PC-3 (cell line): ENCODE results near the gene TTLL4. TPM values are rescaled to one million over a fixed set of nuclear protein-coding genes. Genes with fewer than 3 reads are reported as not detected.

Source experiments
- ATAC-seq: fragments of 200-7000 bp; cut with Tn5 transposase; 2 replicates; pipeline ENCODE4 v1.9.1; 2020; ENCODE audit warnings: mild to moderate bottlenecking, moderate library complexity
- BruUV-seq: library from RNA; stranded (reverse); fragments of 400-500 nt; replicated peaks from 2 replicates; lab custom pipeline; 2021; lab: Mats Ljungman, UMichigan
- CTCF ChIA-PET: fragments of 300-600 bp; sonication (Branson Sonifier 250); formaldehyde crosslinking; loops from one replicate; lab custom pipeline; 2022; ENCODE audit warnings: antibody characterized with exemption; lab: Charles Lee
- POLR2A ChIA-PET: fragments of 300-600 bp; sonication (Branson Sonifier 250); formaldehyde crosslinking; loops from one replicate; lab custom pipeline; 2022; ENCODE audit warnings: antibody characterized with exemption; ENCODE audit not compliant: unreplicated experiment; lab: Charles Lee
- DNase-seq: peaks from one replicate; pipeline ENCODE4 v3.0.0-alpha.2; 2015
- H2AFZ ChIP-seq: fragments of 300-600 bp; sonication (generic); 2 replicates; pipeline ENCODE4 v1.6.0; 2016; ENCODE audit warnings: antibody characterized with exemption, low read length
- H3F3A ChIP-seq: fragments of 300-600 bp; sonication (generic); one replicate; pipeline ENCODE4 v1.6.0; 2017; ENCODE audit warnings: antibody characterized with exemption, low read length, control low read depth, mild to moderate bottlenecking; ENCODE audit not compliant: unreplicated experiment
- H3K27ac ChIP-seq: fragments of 300-600 bp; sonication (generic); 2 replicates; pipeline ENCODE4 v1.5.1; 2016; ENCODE audit warnings: mild to moderate bottlenecking, low read length
- H3K27me3 ChIP-seq: fragments of 300-600 bp; sonication (generic); 2 replicates; pipeline ENCODE4 v1.6.1; 2016; ENCODE audit warnings: low read length, mixed read lengths
- H3K36me3 ChIP-seq: fragments of 300-600 bp; sonication (generic); 2 replicates; pipeline ENCODE4 v1.6.1; 2016; ENCODE audit warnings: low read depth, mixed run types, low read length, mixed read lengths
- H3K4me1 ChIP-seq: fragments of 300-600 bp; sonication (generic); 2 replicates; pipeline ENCODE4 v1.5.1; 2016; ENCODE audit warnings: low read length; ENCODE audit not compliant: insufficient read depth
- H3K4me2 ChIP-seq: fragments of 300-600 bp; sonication (generic); 2 replicates; pipeline ENCODE4 v1.6.0; 2016; ENCODE audit warnings: low read length
- H3K4me3 ChIP-seq: fragments of 300-600 bp; sonication (generic); 2 replicates; pipeline ENCODE4 v1.5.1; 2016; ENCODE audit warnings: mild to moderate bottlenecking, low read length, mixed read lengths
- H3K79me2 ChIP-seq: fragments of 300-600 bp; sonication (generic); 2 replicates; pipeline ENCODE4 v1.6.1; 2017; ENCODE audit warnings: low read length, mixed read lengths
- H3K9ac ChIP-seq: fragments of 300-600 bp; sonication (generic); 2 replicates; pipeline ENCODE4 v1.6.0; 2016; ENCODE audit warnings: mild to moderate bottlenecking, low read length
- H3K9me2 ChIP-seq: fragments of 300-600 bp; sonication (generic); replicated peaks from 2 replicates; pipeline ENCODE4 v1.6.1; 2016; ENCODE audit warnings: mixed run types, low read length, mixed read lengths
- H3K9me3 ChIP-seq: fragments of 300-600 bp; sonication (generic); 2 replicates; pipeline ENCODE4 v1.6.1; 2016; ENCODE audit warnings: low read length, mixed read lengths
- H4K20me1 ChIP-seq: fragments of 300-600 bp; sonication (generic); 2 replicates; pipeline ENCODE4 v1.6.1; 2016; ENCODE audit warnings: low read length, mixed read lengths
- CTCF ChIP-seq: fragments of 300-600 bp; sonication (generic); conservative IDR thresholded peaks from 2 replicates; pipeline ENCODE4 v1.5.1; 2017; ENCODE audit warnings: antibody characterized with exemption, low read depth, mild to moderate bottlenecking, low read length
- EZH2 ChIP-seq: fragments of 300-600 bp; sonication (generic); IDR thresholded peaks from one replicate; pipeline ENCODE4 v1.6.1; 2017; ENCODE audit warnings: antibody characterized with exemption, mild to moderate bottlenecking, low read length; ENCODE audit not compliant: unreplicated experiment
- EZH2phosphoT487 ChIP-seq: fragments of 300-600 bp; sonication (generic); IDR thresholded peaks from 2 replicates; pipeline ENCODE4 v1.6.1; 2018; ENCODE audit warnings: mild to moderate bottlenecking, antibody characterized with exemption, low read length, borderline replicate concordance
- intact Hi-C: fragments of 100-400 bp; cut with micrococcal nuclease; formaldehyde crosslinking; loops from 2 replicates; pipeline ENCODE4 v1.9.0; 2023
- total RNA-seq: library from RNA; depleted of rRNA; stranded (reverse); fragments of >200 nt; gene quantifications from 2 replicates; pipeline ENCODE4 v1.2.3, GENCODE V29; 2014

TTLL4 gene
- total RNA-seq, 1 experiment from 2014 or later: 21.0 TPM

DNA sequence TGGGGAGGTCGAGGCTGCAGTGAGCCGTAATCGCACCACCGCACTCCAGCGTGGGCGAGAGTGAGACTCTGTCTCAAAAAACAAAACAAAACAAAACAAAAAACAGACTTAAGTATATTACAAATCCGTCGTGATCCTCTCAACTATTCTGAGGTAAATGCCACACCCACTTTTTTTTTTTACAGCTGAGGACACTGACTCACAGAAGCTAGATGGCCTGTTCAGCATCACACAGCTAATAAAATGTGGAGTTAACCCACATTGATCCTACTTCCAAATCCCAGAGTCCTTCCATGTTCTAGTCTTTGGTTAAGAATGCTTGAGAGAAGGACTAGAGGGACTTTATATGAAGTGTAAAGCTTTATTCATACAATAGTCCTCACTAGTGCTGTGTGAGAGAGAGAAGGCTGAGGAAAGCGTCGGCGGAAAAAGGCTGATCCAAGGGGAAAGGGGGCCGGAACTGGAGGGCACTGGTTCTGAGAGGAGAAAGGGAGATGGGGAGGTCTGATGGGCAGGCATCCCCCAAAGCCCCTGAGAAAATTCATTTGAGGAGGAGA is 39.5 kb upstream of the TTLL4 start:
- Histone ChIP-seq H3K4me3 (peak overlapping the region; percentile 81), H3K4me2 (peak overlapping the region; percentile 95), H2AFZ (peak overlapping the region; percentile 97), H4K20me1 (no peaks in the 10 kb centered on the region), H3K9me3 (no peaks in the 10 kb centered on the region), H3K9ac (peak overlapping the region; percentile 88), H3K9me2 (no peaks in the 10 kb centered on the region), H3K36me3 (peaks cover 8% of the 10 kb centered on the region), H3K4me1 (peaks cover 12% of the 10 kb centered on the region), H3K27ac (peak overlapping the region; percentile 47), H3K79me2 (peaks cover 42% of the 10 kb centered on the region), H3F3A (no peaks in the 10 kb centered on the region), H3K27me3 (no peaks in the 10 kb centered on the region)
- DNase-seq: peak; percentile 72
- TSS peak; percentile 85 for BruUV-seq
- ChIA-PET CTCF (interaction anchor here (0.6 kb wide), 2 partner anchors 186 to 227 kb away, joined by 3 read pairs; no protein-coding TSS in a partner anchor), POLR2A (interaction anchor here (0.6 to 1.1 kb wide), 3 partner anchors 10 to 39 kb away, joined by 5 to 36 read pairs (median 9); partner anchors contain the start of genes BCS1L and ZNF142)
- TF ChIP-seq EZH2phosphoT487 (no peak), CTCF (no peak), EZH2 (no peak)
- intact Hi-C loops: no loop called here
- ATAC-seq: peak; percentile 45

DNA sequence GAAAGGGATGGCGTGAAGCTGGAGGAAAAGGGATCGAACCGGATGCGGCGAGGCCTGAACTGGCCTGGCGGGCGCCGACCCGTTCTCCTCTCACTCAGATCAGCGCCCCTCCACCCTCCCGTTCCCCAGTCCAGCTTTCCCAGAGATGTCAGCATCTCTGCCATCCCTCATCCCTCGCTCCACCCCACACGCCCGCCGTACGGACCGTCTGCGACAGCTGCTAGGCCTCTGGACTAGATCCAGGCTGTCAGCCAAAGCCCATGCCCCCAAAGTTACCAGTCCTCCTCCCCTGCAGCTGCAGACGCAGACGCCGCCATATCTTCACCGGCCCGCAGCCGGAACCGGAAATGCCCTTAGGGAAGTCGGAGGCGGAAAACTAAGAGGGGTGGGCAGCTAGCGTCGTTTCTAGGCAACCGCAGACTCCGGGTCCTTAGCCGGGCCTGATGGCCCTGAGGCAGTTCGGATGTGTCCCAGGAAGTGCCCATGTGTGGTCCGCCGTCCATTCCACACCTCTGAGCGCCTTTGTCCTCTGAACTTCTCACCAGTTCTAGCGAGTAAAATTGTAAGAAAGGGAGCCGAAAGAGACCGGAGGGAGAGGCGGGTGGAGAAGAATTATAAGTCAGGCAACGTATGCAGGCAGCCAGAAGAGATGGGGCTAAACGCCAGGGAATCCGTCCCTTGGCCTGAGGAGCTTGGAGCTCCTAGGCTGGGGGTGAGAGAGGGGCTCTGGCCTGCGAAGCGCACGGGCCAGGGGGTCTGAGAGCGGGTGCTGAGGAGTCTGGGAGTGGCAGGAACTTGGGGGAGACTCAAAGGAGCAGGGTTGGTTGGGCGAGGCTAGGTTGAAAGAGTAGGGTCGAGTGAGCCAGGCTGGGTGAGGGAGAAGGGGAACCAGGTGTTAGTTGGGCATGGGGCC is 38.7 kb upstream of the TTLL4 start, which contains the start of the genes RNF25 and STK36:
Gene RNF25, minus strand, starts transcription at position 349 of the 913 bp plus-strand sequence. Its CDS starts 32 bp downstream, at position 317.
Gene STK36, plus strand, starts transcription at position 433 of the 913 bp plus-strand sequence. CDS start 744 bp downstream, outside the sequence.
- H2AFZ ChIP-seq: peak within 1 kb of the TSS; percentile 97
- peak within 1 kb of the TSS; percentile 88 for H3K9ac ChIP-seq
- H3K4me3 ChIP-seq: peak within 1 kb of the TSS; percentile 81
- DNase-seq (peak; percentile 91), ATAC-seq (peak; percentile 91)
- H3K27ac ChIP-seq: peak within 1 kb of the TSS; percentile 47
- ChIA-PET POLR2A (interaction anchor here (0.6 to 1.1 kb wide), 4 partner anchors 11 to 178 kb away, joined by 3 to 36 read pairs (median 7); partner anchors contain the start of genes BCS1L and ZNF142), CTCF (interaction anchor here (0.6 kb wide), 3 partner anchors 12 to 227 kb away, joined by 3 to 4 read pairs (median 3); partner anchors contain the start of genes BCS1L and ZNF142)
- BruUV-seq: no TSS peak
- intact Hi-C loops: loop anchor here (1.0 kb wide), 1 partner anchor 13 kb away; the partner anchor contains the start of genes BCS1L and ZNF142
- no peaks in the 10 kb centered on the region for H3K9me2 ChIP-seq
- peaks cover 12% of the 10 kb centered on the region for H3K4me1 ChIP-seq
- H3K9me3 ChIP-seq: no peaks in the 10 kb centered on the region
- no peak for TF ChIP-seq EZH2
- H4K20me1 ChIP-seq: no peaks in the 10 kb centered on the region
- no peaks in the 10 kb centered on the region for H3F3A ChIP-seq
- no peaks in the 10 kb centered on the region for H3K27me3 ChIP-seq
- peaks cover 8% of the 10 kb centered on the region for H3K36me3 ChIP-seq
- peak within 1 kb of the TSS; percentile 95 for H3K4me2 ChIP-seq
- H3K79me2 ChIP-seq: peaks cover 42% of the 10 kb centered on the region

DNA sequence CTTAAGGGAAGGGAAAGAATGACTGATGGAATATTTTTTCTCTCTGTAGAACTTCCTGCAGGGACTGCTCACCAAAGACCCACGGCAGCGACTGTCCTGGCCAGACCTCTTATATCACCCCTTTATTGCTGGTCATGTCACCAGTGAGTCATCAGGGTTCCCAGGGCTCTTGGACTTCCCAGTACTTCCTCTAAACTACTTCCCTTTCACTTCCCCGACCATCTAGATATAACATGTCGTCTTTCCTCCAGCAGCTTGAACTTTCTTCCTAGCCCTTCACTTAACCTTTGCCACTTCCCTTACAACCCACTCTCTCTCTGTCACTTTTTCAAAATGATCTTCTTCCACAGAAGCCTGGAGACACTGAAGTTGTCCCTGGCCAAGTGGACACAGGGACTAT is 31.5 kb upstream of the TTLL4 start:
- Histone ChIP-seq H3K4me1 (peaks cover 10% of the 10 kb centered on the region), H3K4me2 (no peak overlapping the region), H3K9me2 (no peaks in the 10 kb centered on the region), H3K4me3 (no peak overlapping the region), H3K9me3 (no peaks in the 10 kb centered on the region), H3K27ac (no peak overlapping the region), H3K27me3 (no peaks in the 10 kb centered on the region), H3K9ac (no peak overlapping the region), H4K20me1 (no peaks in the 10 kb centered on the region), H3F3A (no peaks in the 10 kb centered on the region), H2AFZ (0 out of 2 replicates have a peak overlapping the region, but pooled peaks have one; percentile 30), H3K36me3 (peaks cover 8% of the 10 kb centered on the region; the same call in 1 of the 2 replicates), H3K79me2 (no peaks in the 10 kb centered on the region)
- DNase-seq: peak; percentile 46
- peak; percentile 83 for ATAC-seq
- intact Hi-C loops: no loop called here
- POLR2A ChIA-PET: no interaction called here
- TF ChIP-seq EZH2 (no peak), CTCF (no peak), EZH2phosphoT487 (no peak)
- BruUV-seq: no TSS peak
- CTCF ChIA-PET: no interaction called here
